NCI-H748 treated with DMSO at 0.1 percent for 48 hours (cell line): Measurements from ENCODE around the gene GALNS.
A peak's percentile ranks its signal among the peaks of the same experiment; 100 is the strongest.

Source experiments
- DNase-seq: peaks from one replicate; lab custom pipeline; 2025; lab: John Stamatoyannopoulos, UW

Gene GALNS

GRCh38 chr16:88817785-88818574, 38.8 kb downstream of the GALNS start:
- DNase-seq, result no peak

GRCh38 chr16:88816736-88817535, 39.8 kb downstream of the GALNS start:
- no peak for DNase-seq

GRCh38 chr16:88815901-88816589, 40.7 kb downstream of the GALNS start:
- peak; percentile 10 for DNase-seq

- DNase-seq, result no peak
Measured at GRCh38 chr16:88815227-88815626, 41.5 kb downstream of the GALNS start.

- no peak for DNase-seq
Measured at GRCh38 chr16:88814144-88814502, 42.6 kb downstream of the GALNS start.

DNA sequence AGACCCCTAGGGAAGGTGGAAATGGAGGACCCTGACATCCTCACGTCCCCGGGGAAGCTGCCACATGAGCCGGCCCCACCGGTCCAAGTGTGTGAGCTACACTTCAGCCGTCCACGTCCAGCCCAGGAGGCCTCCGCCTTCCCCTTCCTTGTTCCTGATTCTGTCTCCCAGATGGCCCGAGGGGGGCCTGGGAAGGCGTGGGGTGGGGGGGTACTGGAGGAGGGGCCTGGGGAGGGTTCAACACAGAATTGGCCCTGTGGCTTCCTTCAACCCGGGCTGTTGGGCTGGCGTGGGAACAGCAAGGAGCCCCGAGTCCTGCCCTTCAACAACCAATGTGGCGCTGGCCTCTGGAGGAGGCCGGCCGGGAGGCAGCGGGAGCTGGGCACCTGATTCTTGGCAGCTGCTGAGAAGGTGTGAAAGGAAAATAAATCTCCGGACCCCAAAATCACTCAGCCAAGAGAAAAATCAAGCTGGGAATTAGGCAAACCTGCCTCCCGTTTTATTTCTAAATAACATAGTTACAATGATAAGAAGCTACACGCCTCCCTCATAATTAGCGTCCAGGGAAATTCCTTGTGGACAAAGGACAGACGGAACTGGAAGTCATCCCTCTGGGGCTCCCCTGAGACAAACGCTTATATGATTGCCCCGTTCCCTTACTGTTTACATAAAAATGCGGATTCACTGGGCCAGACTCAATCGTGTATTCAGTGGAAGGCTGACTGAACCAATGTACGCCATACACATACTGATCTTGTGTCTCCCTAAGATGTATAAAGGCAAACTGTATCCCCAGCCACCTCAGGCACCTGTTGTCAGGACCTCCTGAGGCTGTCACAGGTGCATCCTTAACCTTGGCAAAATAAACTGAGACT, 43.2 kb downstream of the GALNS start:
- no peak for DNase-seq

GRCh38 chr16:88812513-88813268, 44.1 kb downstream of the GALNS start:
- DNase-seq, result no peak

- DNase-seq, result peak; percentile 54
Measured at GRCh38 chr16:88811769-88812512, 44.8 kb downstream of the GALNS start, which contains the start of gene APRT. TSS of gene APRT (minus strand) at chr16:88811928. CDS start at chr16:88811899, 29 bp downstream.

DNA sequence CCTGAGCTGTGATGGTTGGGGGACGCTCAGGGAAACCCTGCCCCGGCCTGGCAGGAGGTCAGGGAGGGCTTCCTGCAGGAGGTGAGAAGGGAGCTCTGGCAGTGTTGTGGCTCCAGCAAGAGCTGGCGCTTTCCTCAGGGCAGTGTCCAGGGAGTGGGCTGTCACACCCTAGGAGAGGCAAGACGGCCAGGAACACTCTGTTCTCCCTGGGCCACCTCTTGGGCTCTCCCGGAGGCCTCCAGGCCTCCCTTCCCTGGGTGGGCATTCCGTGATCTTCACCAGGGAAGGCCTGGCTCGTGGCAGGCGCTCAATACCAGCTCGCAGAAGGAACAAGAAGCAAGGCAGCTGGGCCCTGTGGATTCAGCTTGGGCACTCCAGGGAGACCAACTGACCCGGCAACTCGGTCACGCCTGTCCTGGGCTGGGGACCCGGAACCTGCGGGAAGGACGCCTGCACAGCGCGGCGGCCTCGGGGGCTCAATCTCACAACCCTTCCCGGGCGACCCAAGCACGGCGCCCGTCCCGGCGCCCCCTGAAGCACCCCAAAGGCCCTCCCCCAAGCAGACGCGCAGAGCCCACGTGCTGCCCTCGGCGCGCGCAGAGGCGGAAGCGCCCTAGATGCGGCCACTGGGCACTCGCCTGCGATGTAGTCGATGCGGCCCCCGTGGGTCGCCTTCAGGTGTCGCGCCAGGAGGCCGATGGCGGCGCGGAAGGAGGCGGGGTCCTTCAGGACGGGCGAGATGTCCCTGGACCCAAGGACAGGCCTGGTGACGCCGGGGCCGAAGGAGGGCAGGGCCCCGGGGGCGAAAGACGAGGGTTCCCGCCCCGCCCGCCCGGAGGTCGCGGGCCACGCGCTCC, 45.6 kb downstream of the GALNS start:
- peak; percentile 16 for DNase-seq

GRCh38 chr16:88810166-88810911, 46.4 kb downstream of the GALNS start:
- no peak for DNase-seq

- no peak for DNase-seq
Measured at GRCh38 chr16:88809676-88810165, 47.0 kb downstream of the GALNS start.

GRCh38 chr16:88809068-88809675, 47.6 kb downstream of the GALNS start:
- DNase-seq, result no peak

DNA sequence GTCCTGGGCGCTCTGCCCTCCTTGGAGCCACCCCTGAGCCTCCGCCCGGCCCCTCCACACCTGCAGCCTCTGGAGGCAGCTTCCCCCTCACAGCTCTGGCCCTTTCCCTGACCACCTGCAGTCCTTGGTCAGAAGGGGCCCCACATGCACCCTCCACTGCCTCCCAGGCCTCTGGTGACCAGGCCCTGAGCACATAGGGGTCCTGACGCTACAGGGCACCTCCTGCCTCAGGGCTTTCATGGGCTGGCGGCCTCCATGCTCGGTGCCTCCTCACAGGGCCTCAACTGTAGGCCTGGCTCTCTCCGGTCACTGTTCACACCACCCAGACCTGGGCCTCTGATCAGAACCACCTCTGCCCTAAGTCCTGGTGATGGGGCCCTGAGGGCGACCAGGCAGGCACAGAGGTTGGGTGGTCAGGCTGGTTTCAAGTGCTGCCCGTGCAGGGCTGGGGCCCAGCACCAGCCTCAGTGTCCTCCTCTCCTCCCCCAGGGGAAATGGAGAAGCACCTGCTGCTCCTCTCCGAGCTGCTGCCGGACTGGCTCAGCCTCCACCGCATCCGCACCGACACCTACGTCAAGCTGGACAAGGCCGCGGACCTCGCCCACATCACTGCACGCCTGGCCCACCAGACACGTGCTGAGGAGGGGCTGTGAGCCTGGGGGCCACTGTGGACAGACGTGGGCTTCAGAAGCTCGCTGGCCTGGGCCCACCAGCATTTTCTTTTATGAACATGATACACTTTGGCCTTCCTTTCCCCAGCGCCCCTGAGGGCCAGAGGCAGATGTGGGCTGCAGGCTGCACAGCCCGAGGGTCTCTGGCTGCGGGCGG, 48.9 kb downstream of the GALNS start:
- no peak for DNase-seq

DNA sequence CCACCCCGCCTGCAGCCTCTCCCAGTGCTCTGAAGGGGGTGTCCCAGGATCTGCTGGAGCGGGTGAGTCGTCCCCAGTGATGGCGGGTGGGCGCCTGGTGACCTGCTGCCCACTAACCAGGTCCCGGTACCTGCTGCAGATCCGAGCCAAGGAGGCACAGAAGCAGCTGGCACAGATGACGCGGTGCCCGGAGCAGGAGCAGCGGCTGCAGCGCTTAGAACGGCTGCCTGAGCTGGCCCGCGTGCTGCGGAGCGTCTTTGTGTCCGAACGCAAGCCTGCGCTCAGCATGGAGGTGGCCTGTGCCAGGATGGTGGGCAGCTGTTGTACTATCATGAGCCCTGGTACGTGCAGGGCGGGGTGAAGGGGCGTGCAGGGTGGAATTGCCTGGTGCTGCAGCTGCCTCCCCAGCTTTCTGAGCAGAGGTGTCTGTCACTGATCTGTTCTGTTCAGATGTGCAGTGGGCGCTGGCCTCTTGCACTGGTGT, 49.6 kb downstream of the GALNS start:
- no peak for DNase-seq

- DNase-seq, result no peak
Measured at GRCh38 chr16:88806491-88807111, 50.1 kb downstream of the GALNS start.

DNA sequence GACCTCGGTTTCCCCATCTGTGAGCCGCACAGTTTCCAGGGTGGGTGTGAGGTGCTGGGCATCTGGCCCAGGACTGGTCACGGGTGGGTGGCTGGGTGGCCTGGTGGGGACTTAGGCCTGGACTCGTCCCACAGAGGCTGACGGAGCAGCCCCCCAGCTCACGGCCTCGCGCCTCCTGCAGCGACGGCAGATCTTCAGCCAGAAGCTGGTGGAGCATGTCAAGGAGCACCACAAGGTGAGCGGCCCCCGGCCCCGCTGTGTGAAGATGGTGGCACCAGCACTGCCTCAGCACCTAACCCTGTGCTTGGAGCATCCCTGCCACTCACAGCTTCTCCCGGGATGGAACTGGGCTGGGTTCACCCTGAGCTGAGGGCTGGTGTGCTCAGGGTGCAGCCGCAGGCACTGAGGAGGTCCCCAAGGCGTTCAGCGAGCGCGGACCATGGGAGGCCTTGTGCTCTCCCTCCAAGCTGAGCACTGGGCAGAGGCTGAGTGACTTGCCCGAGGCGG, 50.8 kb downstream of the GALNS start:
- no peak for DNase-seq
